Body of pancreas (tissue), 4 donors: ENCODE results near the gene PPP1R12A. TPM values are rescaled to one million over a fixed set of nuclear protein-coding genes. Genes with fewer than 3 reads are reported as not detected.

Experiments used
- ATAC-seq: fragments of 150-250 bp; one replicate; pipeline ENCODE4 v1.9.1; 2016
- DNase-seq, 4 donors: peaks; one replicate each; pipeline ENCODE4 v3.0.0-alpha.2; 2019
- H3K27ac ChIP-seq, 4 donors: fragments of 200-600 bp; sonication (generic); 1 replicate in 3 of 4; 2 replicates in 1 of 4; pipeline versions ENCODE4 v1.5.1 to v1.6.1; 2016 to 2019; ENCODE audit warnings: mild to moderate bottlenecking in 1 of 4, mixed read lengths in 1 of 4, moderate library complexity in 1 of 4
- H3K27me3 ChIP-seq, 2 donors: fragments of 200-600 bp; sonication (generic); one replicate each; pipeline ENCODE4 v1.6.0; 2016; ENCODE audit warnings: mild to moderate bottlenecking in 1 of 2
- H3K36me3 ChIP-seq, 2 donors: fragments of 200-600 bp; sonication (generic); replicated peaks in 1 of 2; 2 replicates each; pipeline ENCODE4 v1.5.1; 2016; ENCODE audit warnings: low read depth in 2 of 2; ENCODE audit not compliant: insufficient read depth in 1 of 2
- H3K4me1 ChIP-seq: fragments of 200-600 bp; sonication (generic); one replicate; pipeline ENCODE4 v1.6.0; 2016
- H3K4me3 ChIP-seq, 2 donors: fragments of 200-600 bp; sonication (generic); 1 replicate in 1 of 2; 2 replicates in 1 of 2; pipeline ENCODE4 v1.5.1; 2016 to 2019
- H3K9me3 ChIP-seq, 3 donors: fragments of 200-600 bp; sonication (generic); 1 replicate in 2 of 3; 2 replicates in 1 of 3; pipeline ENCODE4 v1.5.1; 2016
- CTCF ChIP-seq, 7 experiments: fragments of 450-650 bp in 4 of 7; fragments of 200-600 bp in 3 of 7; sonication (generic) in 3 of 7; IDR thresholded peaks; one replicate each; pipeline ENCODE4 v1.5.1; 2016 to 2019; ENCODE audit warnings: antibody characterized with exemption in 7 of 7
- POLR2A ChIP-seq, 3 donors: fragments of 450-650 bp; IDR thresholded peaks; one replicate each; pipeline ENCODE4 v1.6.1; 2016; ENCODE audit warnings: antibody characterized with exemption in 3 of 3, mild to moderate bottlenecking in 2 of 3
- whole genome bisulfite sequencing, 2 donors: methylation state at CpG; one replicate each; pipeline ENCODE4 v1.1.5; 2017; 5-methylcytosine and 5-hydroxymethylcytosine counted together
- intact Hi-C: fragments of 100-400 bp; cut with DNase I; formaldehyde crosslinking; loops from one replicate; pipeline ENCODE4 v1.15.1; 2023
- total RNA-seq, 2 donors: library from RNA; depleted of rRNA; stranded (reverse); fragments of >200 nt; gene quantifications; one replicate each; pipeline ENCODE4 v1.1.0, GENCODE V29; 2016

PPP1R12A gene
- total RNA-seq, 2 donors from 2014 or later = 45.4 to 65.6 TPM

GRCh38 chr12:79933532-79934264 lies 1.2 kb downstream of the PPP1R12A start:
- intact Hi-C loops = no loop called here
- ATAC-seq = no peak
- DNase-seq = peak in 1 of 4 donors; percentile 18

GRCh38 chr12:79933043-79933442 lies 1.9 kb downstream of the PPP1R12A start:
- Histone ChIP-seq H3K27ac (no peak overlapping the region), H3K9me3 (no peaks in the 10 kb centered on the region), H3K4me1 (peaks cover 28% of the 10 kb centered on the region), H3K36me3 (no peaks in the 10 kb centered on the region), H3K27me3 (no peaks in the 10 kb centered on the region), H3K4me3 (peak overlapping the region in 1 of 2 donors; percentile 53)
- DNase-seq (no peak), ATAC-seq (no peak)
- 37 to 41% methylated on average over 2 of the region's 2 CpGs for WGBS, 2 donors
- intact Hi-C loops = no loop called here
- TF ChIP-seq POLR2A (IDR thresholded peaks at IDR 0.05) (no peak), CTCF (IDR thresholded peaks at IDR 0.05) (no peak)

More at GRCh38 chr12:79933532-79934264, 1.2 kb downstream of the PPP1R12A start:
- no peaks in the 10 kb centered on the region for H3K27me3 ChIP-seq
- TF ChIP-seq POLR2A (IDR thresholded peaks at IDR 0.05) (no peak), CTCF (IDR thresholded peaks at IDR 0.05) (no peak)
- H3K27ac ChIP-seq = peak overlapping the region; percentile 89 to 97 (median 94)
- H3K9me3 ChIP-seq = no peaks in the 10 kb centered on the region
- 1 to 2% methylated on average over 15 of the region's 15 CpGs for WGBS, 2 donors
- peaks cover 28% of the 10 kb centered on the region for H3K4me1 ChIP-seq
- peak overlapping the region; percentile 53 to 84 for H3K4me3 ChIP-seq
- H3K36me3 ChIP-seq = no peaks in the 10 kb centered on the region

GRCh38 chr12:79932357-79932756 lies 2.5 kb downstream of the PPP1R12A start:
- Histone ChIP-seq H3K4me3 (no peak overlapping the region), H3K4me1 (peaks cover 28% of the 10 kb centered on the region), H3K36me3 (no peaks in the 10 kb centered on the region), H3K27me3 (no peaks in the 10 kb centered on the region), H3K9me3 (no peaks in the 10 kb centered on the region), H3K27ac (no peak overlapping the region)
- intact Hi-C loops = no loop called here
- no peak for DNase-seq
- WGBS, 2 donors = 32 to 36% methylated on average over 5 of the region's 5 CpGs
- TF ChIP-seq CTCF (IDR thresholded peaks at IDR 0.05) (no peak), POLR2A (IDR thresholded peaks at IDR 0.05) (no peak)
- ATAC-seq = no peak

GRCh38 chr12:79929065-79929464 lies 5.8 kb downstream of the PPP1R12A start:
- ATAC-seq (no peak), DNase-seq (no peak)
- intact Hi-C loops = no loop called here
- Histone ChIP-seq H3K4me1 (peaks cover 16% of the 10 kb centered on the region), H3K27me3 (no peaks in the 10 kb centered on the region), H3K4me3 (no peak overlapping the region), H3K27ac (no peak overlapping the region), H3K9me3 (no peaks in the 10 kb centered on the region), H3K36me3 (no peaks in the 10 kb centered on the region)
- 89 to 90% methylated on average over 8 to 10 of the region's 10 CpGs for WGBS, 2 donors
- TF ChIP-seq CTCF (IDR thresholded peaks at IDR 0.05) = no peak
- TF ChIP-seq POLR2A (IDR thresholded peaks at IDR 0.05) = no peak
